HCEC 1CT (cell line): ENCODE measurements around the gene KIAA1217.
"Not testable (repeated sequence)": the region's sequence is repeated elsewhere in the genome, so short reads cannot be mapped to it uniquely, and the experiment has no call there.

Experiments used
- DNase-seq: peaks from one replicate; pipeline ENCODE4 v3.0.0-alpha.2; 2017

Gene KIAA1217

GRCh38 chr10:24343686-24344085, 134.7 kb downstream of the KIAA1217 start:
- no peak for DNase-seq

- peak; percentile 77 for DNase-seq
These were observed 135.3 kb downstream of the KIAA1217 start for GRCh38 chr10:24344279-24344678.

GRCh38 chr10:24344695-24345463, 135.9 kb downstream of the KIAA1217 start:
- no peak for DNase-seq

GRCh38 chr10:24346877-24347519, 138.1 kb downstream of the KIAA1217 start:
- DNase-seq, result no peak

- DNase-seq, result peak; percentile 19
These were observed 140.6 kb downstream of the KIAA1217 start for GRCh38 chr10:24349379-24350001.

GRCh38 chr10:24350070-24350921, 141.4 kb downstream of the KIAA1217 start:
- peak; percentile 31 for DNase-seq

GRCh38 chr10:24350922-24351225, 141.9 kb downstream of the KIAA1217 start:
- not testable (repeated sequence) for DNase-seq

GRCh38 chr10:24351961-24352360, 143.0 kb downstream of the KIAA1217 start:
- DNase-seq, result no peak

GRCh38 chr10:24352399-24352798, 143.5 kb downstream of the KIAA1217 start:
- DNase-seq, result no peak

- no peak for DNase-seq
These were observed 144.4 kb downstream of the KIAA1217 start for GRCh38 chr10:24353319-24353718.

GRCh38 chr10:24355056-24355688, 146.2 kb downstream of the KIAA1217 start:
- no peak for DNase-seq

- DNase-seq, result no peak
These were observed 148.5 kb downstream of the KIAA1217 start for GRCh38 chr10:24357344-24358004.

GRCh38 chr10:24358022-24358421, 149.1 kb downstream of the KIAA1217 start:
- no peak for DNase-seq

GRCh38 chr10:24360282-24361127, 151.6 kb downstream of the KIAA1217 start:
- DNase-seq, result peak; percentile 41

GRCh38 chr10:24363070-24363469, 154.1 kb downstream of the KIAA1217 start:
- DNase-seq, result peak; percentile 33

GRCh38 chr10:24367688-24368087, 158.8 kb downstream of the KIAA1217 start:
- DNase-seq, result no peak

- no peak for DNase-seq
These were observed 161.9 kb downstream of the KIAA1217 start for GRCh38 chr10:24370877-24371276.

GRCh38 chr10:24371396-24371795, 162.5 kb downstream of the KIAA1217 start:
- no peak for DNase-seq

GRCh38 chr10:24374134-24374915, 165.4 kb downstream of the KIAA1217 start:
- DNase-seq, result peak; percentile 47

- DNase-seq, result no peak
These were observed 166.6 kb downstream of the KIAA1217 start for GRCh38 chr10:24375510-24375909.
